B cell (primary cell): ENCODE results near the gene PICK1. TPM values are rescaled to one million over a fixed set of nuclear protein-coding genes. Genes with fewer than 3 reads are reported as not detected.

Experiments
- ATAC-seq: fragments of 200-7000 bp; cut with Tn5 transposase; one replicate; pipeline ENCODE4 v1.10.0; 2021; ENCODE audit warnings: low read depth, mild to moderate bottlenecking, moderate number of reproducible peaks, moderate library complexity
- CTCF ChIA-PET: fragments of 350-600 bp; sonication (Branson Sonifier 250); formaldehyde crosslinking; loops from one replicate; lab custom pipeline; 2021; ENCODE audit warnings: antibody characterized with exemption, inconsistent platforms; lab: Charles Lee
- POLR2A ChIA-PET: fragments of 350-600 bp; sonication (Branson Sonifier 250); formaldehyde crosslinking; loops from one replicate; lab custom pipeline; 2021; ENCODE audit warnings: antibody characterized with exemption; lab: Charles Lee
- DNase-seq: peaks from one replicate; pipeline ENCODE4 v3.0.0; 2013
- H2AFZ ChIP-seq: 2 replicates; pipeline ENCODE4 v1.6.1; 2012; ENCODE audit warnings: mild to moderate bottlenecking, low read depth, low read length; ENCODE audit not compliant: insufficient read depth, poor library complexity, severe bottlenecking
- H3K27ac ChIP-seq, 2 donors: 1 replicate in 1 of 2; 2 replicates in 1 of 2; pipeline ENCODE4 v1.5.1; 2012 to 2013; ENCODE audit warnings: low read length in 2 of 2, mild to moderate bottlenecking in 2 of 2, moderate library complexity in 1 of 2
- H3K27me3 ChIP-seq, 4 experiments: fragments of 200-600 bp in 1 of 4; sonication (generic) in 1 of 4; replicated peaks in 1 of 4; 1 replicate in 2 of 4; 2 replicates in 2 of 4; pipeline versions ENCODE4 v1.6.1 to v1.7.0; 2013 to 2016; ENCODE audit warnings: low read length in 3 of 4, mild to moderate bottlenecking in 2 of 4, mixed read lengths in 1 of 4, moderate library complexity in 1 of 4; ENCODE audit not compliant: insufficient read depth in 4 of 4, control insufficient read depth in 3 of 4; ENCODE audit errors: control extremely low read depth in 1 of 4
- H3K36me3 ChIP-seq, 2 experiments: replicated peaks in 1 of 2; 1 replicate in 1 of 2; 2 replicates in 1 of 2; pipeline versions ENCODE4 v1.6.1 to v1.7.1; 2013; ENCODE audit warnings: low read length in 1 of 2; ENCODE audit not compliant: insufficient read depth in 2 of 2, control insufficient read depth in 1 of 2; ENCODE audit errors: control extremely low read depth in 1 of 2, extremely low read depth in 1 of 2
- H3K4me1 ChIP-seq, 2 donors: fragments of 200-600 bp in 1 of 2; sonication (generic) in 1 of 2; 1 replicate in 1 of 2; 2 replicates in 1 of 2; pipeline versions ENCODE4 v1.5.1 to v1.6.1; 2013 to 2017; ENCODE audit warnings: low read length in 2 of 2; ENCODE audit not compliant: control insufficient read depth in 2 of 2, insufficient read depth in 2 of 2
- H3K4me2 ChIP-seq: replicated peaks from 2 replicates; pipeline ENCODE3; 2012; ENCODE audit warnings: mild to moderate bottlenecking, low read depth, low read length; ENCODE audit not compliant: poor library complexity, severe bottlenecking
- H3K4me3 ChIP-seq, 5 experiments: fragments of 200-600 bp in 1 of 5; sonication (generic) in 1 of 5; 1 replicate in 3 of 5; 2 replicates in 2 of 5; pipeline versions ENCODE4 v1.5.1 to v1.7.0; 2011 to 2016; ENCODE audit warnings: low read length in 4 of 5, mild to moderate bottlenecking in 4 of 5, low read depth in 2 of 5, control low read depth in 1 of 5, moderate library complexity in 1 of 5; ENCODE audit not compliant: insufficient read depth in 1 of 5; ENCODE audit errors: control extremely low read depth in 1 of 5, extremely low read depth in 1 of 5
- H3K79me2 ChIP-seq: fragments of 200-600 bp; sonication (generic); one replicate; pipeline ENCODE4 v1.6.0; 2016; ENCODE audit warnings: low read length; ENCODE audit not compliant: control insufficient read depth, insufficient read depth
- H3K9ac ChIP-seq: fragments of 200-600 bp; sonication (generic); 2 replicates; pipeline ENCODE4 v1.6.1; 2017; ENCODE audit warnings: mild to moderate bottlenecking, low read length, moderate library complexity
- H3K9me3 ChIP-seq, 3 donors: one replicate each; pipeline versions ENCODE4 v1.6.1 to v1.7.1; 2013; ENCODE audit warnings: low read length in 2 of 3; ENCODE audit not compliant: control insufficient read depth in 2 of 3, insufficient read depth in 1 of 3; ENCODE audit errors: control extremely low read depth in 1 of 3
- H4K20me1 ChIP-seq: 2 replicates; pipeline ENCODE4 v1.6.0; 2012; ENCODE audit warnings: mild to moderate bottlenecking, low read length; ENCODE audit not compliant: insufficient read depth, control insufficient read depth, poor library complexity, severe bottlenecking
- H3K27ac Mint-ChIP-seq: one replicate; pipeline ENCODE4 v1.8.0; 2021; ENCODE audit warnings: mixed read lengths
- H3K27me3 Mint-ChIP-seq: one replicate; pipeline ENCODE4 v1.8.0; 2021; ENCODE audit warnings: mixed read lengths
- H3K4me1 Mint-ChIP-seq: one replicate; pipeline ENCODE4 v1.8.0; 2021; ENCODE audit warnings: mixed read lengths
- H3K4me3 Mint-ChIP-seq: one replicate; pipeline ENCODE4 v1.8.0; 2021; ENCODE audit warnings: mixed read lengths
- H3K9me3 Mint-ChIP-seq: one replicate; pipeline ENCODE4 v1.8.0; 2022; ENCODE audit warnings: mixed read lengths; ENCODE audit not compliant: insufficient read depth
- CTCF ChIP-seq: fragments of 200-600 bp; IDR thresholded peaks from one replicate; pipeline ENCODE4 v1.8.0; 2022; ENCODE audit warnings: antibody characterized with exemption, mild to moderate bottlenecking
- EZH2 ChIP-seq: IDR thresholded peaks from 2 replicates; pipeline ENCODE4 v1.6.1; 2012; ENCODE audit warnings: borderline replicate concordance, low read depth, mild to moderate bottlenecking, moderate library complexity, low read length; ENCODE audit not compliant: insufficient read depth, poor library complexity, severe bottlenecking
- WGBS: methylation state at CpG from one replicate; pipeline ENCODE4 v1.1.5; 2013; ENCODE audit warnings: missing lambda C conversion rate; ENCODE audit not compliant: insufficient coverage; 5-methylcytosine and 5-hydroxymethylcytosine counted together
- intact Hi-C: fragments of 100-400 bp; cut with micrococcal nuclease; formaldehyde crosslinking; loops from one replicate; pipeline ENCODE4 v1.10.0; 2022
- polyA plus RNA-seq: library from polyadenylated mRNA; depleted of rRNA; stranded (reverse); fragments of >200 nt; gene quantifications from 2 replicates; pipeline ENCODE4 v1.2.3, GENCODE V29; 2012
- total RNA-seq, 2 donors: library from RNA; stranded (reverse); fragments of 120-200 nt in 1 of 2; gene quantifications; 1 replicate in 1 of 2; 2 replicates in 1 of 2; pipeline versions ENCODE4 v1.2.3 to v1.2.4, GENCODE V29; 2013 to 2022

The PICK1 gene
- total and polyA plus RNA-seq, 2 donors (not counting 1 experiment from before 2014, with no cell fraction given): 34.2 to 37.4 TPM

GRCh38 chr22:38051900-38052862 lies 5.0 kb upstream of the PICK1 start:
- H3K9ac ChIP-seq: no peak overlapping the region
- H3K27ac ChIP-seq: no peak overlapping the region
- intact Hi-C loops: loop anchor here (1.0 to 10.0 kb wide), 4 partner anchors 133 to 345 kb away; partner anchors contain the start of genes CSNK1E and PLA2G6
- WGBS: 33% methylated on average over 25 of the region's 30 CpGs
- ChIA-PET CTCF (interaction anchor here (0.5 to 5.3 kb wide), 55 partner anchors 9 to 951 kb away, joined by 3 to 89 read pairs (median 4); partner anchors contain the start of genes CBY1, DMC1, MAFF and TOMM22), POLR2A (interaction anchor here (0.6 kb wide), 1 partner anchor 16 kb away, joined by 4 read pairs; no protein-coding TSS in a partner anchor)
- H3K27me3 ChIP-seq: peaks cover 0 to 14% (median 2%) of the 10 kb centered on the region in 4 experiments
- H3K4me1 Mint-ChIP-seq: peaks cover 13% of the 10 kb centered on the region
- H2AFZ ChIP-seq: peak overlapping the region; percentile 13
- H3K4me3 Mint-ChIP-seq: peak overlapping the region; percentile 26
- no peak overlapping the region for H3K4me3 ChIP-seq
- peaks cover 4% of the 10 kb centered on the region for H3K27me3 Mint-ChIP-seq
- H3K27ac Mint-ChIP-seq: no peak overlapping the region
- DNase-seq (peak; percentile 90), ATAC-seq (peak; percentile 87)
- no peaks in the 10 kb centered on the region for H3K79me2 ChIP-seq
- no peaks in the 10 kb centered on the region for H3K36me3 ChIP-seq
- no peaks in the 10 kb centered on the region for H3K9me3 Mint-ChIP-seq
- peaks cover 6 to 20% of the 10 kb centered on the region in 2 donors for H3K4me1 ChIP-seq
- peak overlapping the region; percentile 32 for H3K4me2 ChIP-seq
- no peaks in the 10 kb centered on the region for H4K20me1 ChIP-seq
- no peak for TF ChIP-seq EZH2
- peak; percentile 88 for TF ChIP-seq CTCF
- no peaks in the 10 kb centered on the region for H3K9me3 ChIP-seq
